ENCODE results near the gene LHFPL5. TPM values are rescaled to one million over a fixed set of nuclear protein-coding genes. Genes with fewer than 3 reads are reported as not detected.

The LHFPL5 gene
- total and polyA plus RNA-seq, 2 experiments from 2014 or later: not detected

GRCh38 chr6:35777356-35778102 is 27.6 kb upstream of the LHFPL5 start (continued):
- TF ChIP-seq ZNF462 (CRISPR knock-in tag; IDR thresholded peaks at IDR 0.05) (no peak), EZH2 (IDR thresholded peaks at IDR 0.05; ENCODE audit: low read depth, unreplicated experiment) (no peak), NANOG (IDR thresholded peaks at IDR 0.05; ENCODE audit: borderline replicate concordance) (no peak), ETS1 (IDR thresholded peaks at IDR 0.05) (no peak)

GRCh38 chr6:35778437-35778836 is 26.7 kb upstream of the LHFPL5 start:
- Histone ChIP-seq H4K20me1 (replicated peaks; ENCODE audit: insufficient read depth) (no peaks in the 10 kb centered on the region), H3F3A (replicated peaks; ENCODE audit: low read depth) (peaks cover 8% of the 10 kb centered on the region; the same call in 1 of the 2 replicates), H3K4me1 (ENCODE audit: insufficient read depth) (no peaks in the 10 kb centered on the region), H3K9me2 (ENCODE audit: insufficient read depth) (no peaks in the 10 kb centered on the region), H3K79me2 (replicated peaks; ENCODE audit: insufficient read depth) (no peaks in the 10 kb centered on the region), H3K4me3 (no peak overlapping the region), H3K36me3 (ENCODE audit: insufficient read depth) (no peaks in the 10 kb centered on the region), H3K4me2 (no peak overlapping the region), H2AFZ (no peak overlapping the region), H3K27me3 (ENCODE audit: insufficient read depth) (peaks cover 14% of the 10 kb centered on the region), H3K27ac (ENCODE audit: low read depth) (no peak overlapping the region)
- H3K4me1 Mint-ChIP-seq: peaks cover 12% of the 10 kb centered on the region
- H3K9me3 Mint-ChIP-seq: no peaks in the 10 kb centered on the region; the same call in 2 of the 3 replicates
- H3K27me3 Mint-ChIP-seq (ENCODE audit: insufficient read depth, low read depth, poor library complexity): peaks cover 21% of the 10 kb centered on the region
- DNase-seq (ENCODE audit: low spot score): no peak
- no peak overlapping the region for H3K4me3 Mint-ChIP-seq
- ATAC-seq: no peak
- no peak overlapping the region for H3K27ac Mint-ChIP-seq
- H3K36me3 Mint-ChIP-seq (ENCODE audit: low read depth): no peaks in the 10 kb centered on the region; the same call in 2 of the 3 replicates
- TF ChIP-seq ZNF331 (CRISPR knock-in tag; IDR thresholded peaks at IDR 0.05; ENCODE audit: low read depth) (no peak), EZH2phosphoT487 (IDR thresholded peaks at IDR 0.05; ENCODE audit: unreplicated experiment) (no peak), STAT1 (IDR thresholded peaks at IDR 0.05; ENCODE audit: unreplicated experiment) (no peak), JUNB (IDR thresholded peaks at IDR 0.05; ENCODE audit: unreplicated experiment) (no peak), ETS1 (IDR thresholded peaks at IDR 0.05) (no peak)
